ENCODE measurements around the gene MARS1.
"Not testable (repeated sequence)": the region's sequence is repeated elsewhere in the genome, so short reads cannot be mapped to it uniquely, and the experiment has no call there.

MARS1 gene

DNA sequence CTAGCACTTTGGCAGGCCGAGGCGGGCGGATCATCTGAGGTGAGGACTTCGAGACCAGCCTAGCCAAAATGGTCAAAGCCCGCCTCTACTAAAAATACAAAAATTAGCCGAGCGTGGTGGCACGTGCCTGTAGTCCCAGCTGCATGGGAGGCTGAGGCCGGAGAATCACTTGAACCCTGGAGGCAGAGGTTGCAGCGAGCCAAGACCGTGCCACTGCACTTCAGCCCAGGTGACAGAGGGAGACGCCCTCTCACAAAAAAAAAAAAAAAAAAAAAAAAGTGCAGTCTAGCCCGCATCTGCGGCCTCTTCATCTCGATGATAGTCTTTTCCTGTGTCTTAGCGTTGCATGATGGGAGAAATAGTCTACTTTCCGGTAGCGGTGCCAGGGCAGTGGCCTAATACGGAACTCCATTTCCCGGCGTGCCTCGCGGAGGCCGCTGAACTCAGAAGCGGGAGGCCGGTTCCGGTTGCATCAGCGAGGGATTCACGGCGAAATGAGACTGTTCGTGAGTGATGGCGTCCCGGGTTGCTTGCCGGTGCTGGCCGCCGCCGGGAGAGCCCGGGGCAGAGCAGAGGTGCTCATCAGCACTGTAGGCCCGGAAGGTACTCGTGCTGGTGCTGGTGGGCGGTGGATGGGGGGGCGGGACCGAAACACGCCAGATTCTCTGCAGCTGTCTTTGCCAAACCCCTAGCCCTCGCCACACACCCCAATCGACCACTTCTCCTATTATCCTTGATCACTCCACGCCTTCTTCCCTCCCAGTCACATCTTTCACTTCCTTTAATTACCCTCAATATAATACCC is at the start of gene MARS1:
TSS of gene MARS1 (plus strand) at position 472 of the 805 bp plus-strand sequence. CDS start at position 495, 23 bp downstream.
- DNase-seq: peak; percentile 94

- no peak for DNase-seq
Measured at GRCh38 chr12:57438400-57438799, 49.5 kb upstream of the MARS1 start.

DNA sequence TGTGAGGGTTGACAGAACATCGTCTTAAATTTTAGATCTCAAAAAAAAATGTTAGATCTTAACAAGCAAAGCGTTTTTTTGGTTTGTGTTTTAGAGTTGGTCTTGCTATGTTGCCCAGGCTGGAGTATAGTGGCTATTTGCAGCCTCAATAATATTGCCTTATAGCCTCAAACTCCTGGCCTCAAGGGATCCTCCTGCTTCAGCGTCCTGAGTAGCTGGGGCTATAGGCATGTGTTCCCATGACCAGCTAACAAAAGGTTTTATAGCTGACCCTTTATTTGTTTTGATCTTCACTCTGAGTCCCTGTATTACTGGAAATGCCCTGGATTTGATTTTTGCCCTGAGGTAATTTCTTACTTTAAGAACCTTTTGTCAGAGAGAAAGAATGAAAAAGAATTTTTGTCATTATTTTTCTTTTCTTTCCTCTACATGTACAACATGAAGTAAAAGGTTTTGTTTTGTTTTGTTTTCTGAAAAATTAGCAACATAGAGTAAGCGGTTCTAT is 48.1 kb upstream of the MARS1 start:
- DNase-seq: no peak

GRCh38 chr12:57441393-57441792 is 46.5 kb upstream of the MARS1 start:
- not testable (repeated sequence) for DNase-seq

- DNase-seq: no peak
Measured at GRCh38 chr12:57441846-57442427, 45.9 kb upstream of the MARS1 start.

GRCh38 chr12:57444337-57444736 is 43.5 kb upstream of the MARS1 start:
- DNase-seq: not testable (repeated sequence)

DNA sequence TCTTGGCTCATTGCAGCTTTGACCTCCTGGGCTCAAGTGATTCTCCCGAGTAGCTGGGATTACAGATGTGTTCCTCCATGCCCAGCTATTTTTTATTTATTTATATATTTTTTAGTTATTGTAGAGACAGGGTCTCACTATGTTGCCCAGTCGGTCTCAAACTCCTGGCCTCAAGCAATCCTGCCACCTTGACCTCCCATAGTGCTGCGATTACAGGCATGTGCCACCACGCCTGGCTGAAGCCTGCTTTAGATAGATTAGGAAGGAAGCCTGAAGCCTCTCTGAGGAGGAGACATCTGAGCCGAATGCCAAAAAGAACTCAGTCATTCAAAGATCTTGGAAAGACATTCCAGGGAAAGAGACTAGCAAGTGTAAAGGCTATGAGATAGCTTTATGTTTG is 43.1 kb upstream of the MARS1 start:
- DNase-seq: no peak

GRCh38 chr12:57446292-57446960 is 41.4 kb upstream of the MARS1 start:
- DNase-seq: no peak

- DNase-seq: no peak
Measured at GRCh38 chr12:57448669-57449068, 39.2 kb upstream of the MARS1 start.

GRCh38 chr12:57449375-57449774 is 38.5 kb upstream of the MARS1 start:
- no peak for DNase-seq

DNA sequence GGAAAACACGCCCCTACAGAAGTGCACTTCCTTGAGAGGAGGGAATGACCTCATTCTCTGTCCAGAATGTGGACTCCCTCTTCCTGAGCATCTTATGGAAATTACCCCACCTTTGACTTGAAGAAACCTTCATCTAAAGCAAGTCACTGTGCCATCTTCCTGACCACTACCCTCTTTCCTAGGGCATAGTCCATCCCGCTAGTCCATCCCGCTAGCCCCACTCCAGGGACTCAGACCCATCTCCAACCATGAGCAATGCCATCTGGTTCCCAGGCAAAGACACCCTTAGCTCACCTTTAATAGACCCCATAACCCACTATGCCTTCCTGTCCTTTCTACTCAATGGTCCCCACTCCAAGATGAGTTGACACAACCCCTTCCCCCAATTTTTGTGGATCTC is 37.8 kb upstream of the MARS1 start:
- DNase-seq: no peak

DNA sequence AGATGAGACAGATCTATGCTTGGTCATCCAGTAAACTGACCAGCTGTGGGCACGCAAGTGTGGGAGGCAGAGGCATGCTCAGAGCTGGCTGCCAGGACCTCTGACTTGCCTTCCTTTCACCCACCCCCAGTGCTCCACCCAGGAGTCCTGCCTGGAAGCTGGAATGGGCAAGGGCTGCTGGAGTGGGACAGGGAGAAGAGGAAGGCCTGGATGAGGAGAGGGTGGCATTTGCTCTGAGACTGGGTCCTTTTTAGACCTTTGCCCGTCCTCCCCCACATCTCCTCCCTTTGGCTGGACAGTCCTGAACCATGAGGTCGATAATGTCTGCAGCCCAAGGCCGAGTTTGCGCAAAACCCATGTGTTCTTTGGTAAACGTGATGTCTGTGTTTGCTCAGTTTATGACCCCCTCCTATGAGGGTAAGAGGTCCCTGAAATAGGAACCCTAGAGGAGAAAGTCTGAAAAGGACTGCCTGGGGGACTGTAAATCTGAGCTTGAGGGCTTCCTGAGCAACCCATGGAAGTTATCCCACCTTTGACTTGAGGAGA is 36.6 kb upstream of the MARS1 start:
- DNase-seq: no peak

GRCh38 chr12:57452181-57452936 is 35.5 kb upstream of the MARS1 start:
- no peak for DNase-seq

DNA sequence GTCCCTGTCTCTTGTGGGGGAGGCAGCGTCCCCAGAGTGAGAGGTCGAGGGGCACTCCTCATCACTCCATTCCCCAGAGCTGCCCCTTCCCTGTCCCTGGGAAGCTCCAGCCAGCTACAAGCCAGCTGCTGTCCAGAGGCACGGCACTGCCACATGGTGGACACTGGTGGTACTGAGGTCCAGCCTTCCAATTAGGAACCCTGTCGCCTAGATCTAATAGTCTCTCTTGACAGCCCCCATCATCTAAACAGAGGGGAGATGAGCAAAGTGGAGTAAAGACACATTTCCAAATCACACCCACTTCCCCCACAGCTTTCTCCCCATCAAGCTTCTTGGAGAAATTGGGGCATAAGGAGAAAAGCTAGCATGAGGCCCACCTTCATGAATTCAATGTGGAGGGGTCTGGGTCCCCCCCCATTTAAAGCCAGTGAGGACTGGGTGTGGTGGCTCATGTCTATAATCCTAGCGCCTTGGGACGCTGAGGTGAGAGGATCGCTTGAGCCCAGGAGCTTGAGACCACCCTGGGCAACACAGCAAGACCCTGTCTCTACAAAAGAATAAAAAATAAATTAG is 34.8 kb upstream of the MARS1 start:
- DNase-seq: no peak

DNA sequence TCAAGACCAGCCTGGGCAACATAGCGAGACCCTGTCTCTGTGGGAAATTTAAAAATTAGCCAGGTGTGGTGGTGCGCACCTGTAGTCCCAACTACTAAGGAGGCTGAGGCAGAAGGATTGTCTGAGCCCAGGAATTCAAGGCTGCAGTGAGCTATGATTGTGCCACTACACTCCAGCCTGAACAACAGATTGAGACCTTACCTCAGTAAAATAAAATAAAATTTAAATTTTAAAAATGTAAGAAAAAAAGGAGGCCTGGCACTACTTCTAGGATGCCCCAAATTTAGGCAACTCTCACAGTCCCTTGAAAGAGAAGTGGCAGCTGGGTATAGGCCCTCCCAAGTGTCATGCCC is 33.7 kb upstream of the MARS1 start:
- no peak for DNase-seq

GRCh38 chr12:57454566-57455373 is 33.1 kb upstream of the MARS1 start, which contains the start of gene INHBE:
INHBE (plus strand) TSS chr12:57455307; CDS start chr12:57455537, 230 bp downstream.
- DNase-seq: no peak

GRCh38 chr12:57455374-57456144 is 32.3 kb upstream of the MARS1 start:
- DNase-seq: no peak

DNA sequence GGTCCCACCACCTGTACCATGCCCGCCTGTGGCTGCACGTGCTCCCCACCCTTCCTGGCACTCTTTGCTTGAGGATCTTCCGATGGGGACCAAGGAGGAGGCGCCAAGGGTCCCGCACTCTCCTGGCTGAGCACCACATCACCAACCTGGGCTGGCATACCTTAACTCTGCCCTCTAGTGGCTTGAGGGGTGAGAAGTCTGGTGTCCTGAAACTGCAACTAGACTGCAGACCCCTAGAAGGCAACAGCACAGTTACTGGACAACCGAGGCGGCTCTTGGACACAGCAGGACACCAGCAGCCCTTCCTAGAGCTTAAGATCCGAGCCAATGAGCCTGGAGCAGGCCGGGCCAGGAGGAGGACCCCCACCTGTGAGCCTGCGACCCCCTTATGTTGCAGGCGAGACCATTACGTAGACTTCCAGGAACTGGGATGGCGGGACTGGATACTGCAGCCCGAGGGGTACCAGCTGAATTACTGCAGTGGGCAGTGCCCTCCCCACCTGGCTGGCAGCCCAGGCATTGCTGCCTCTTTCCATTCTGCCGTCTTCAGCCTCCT is 31.6 kb upstream of the MARS1 start:
- no peak for DNase-seq

- DNase-seq: no peak
Measured at GRCh38 chr12:57456737-57457490, 31.0 kb upstream of the MARS1 start.

- no peak for DNase-seq
Measured at GRCh38 chr12:57458665-57459054, 29.2 kb upstream of the MARS1 start.
